Activated T-cell treated with anti-CD3 and anti-CD28 coated beads, Interleukin-2, amount 50 U/mL, for 1 hour (primary cell): ENCODE results near the gene WDR76.

Experiments
- DNase-seq: peaks from one replicate; pipeline ENCODE4 v3.0.0-alpha.2; 2020

Gene WDR76

GRCh38 chr15:43879386-43880355 is 52.9 kb downstream of the WDR76 start:
- DNase-seq = no peak

GRCh38 chr15:43880406-43881194 is 53.8 kb downstream of the WDR76 start:
- DNase-seq = no peak

- no peak for DNase-seq
Observed at GRCh38 chr15:43881245-43881644, 54.4 kb downstream of the WDR76 start.

GRCh38 chr15:43881944-43882343 is 55.1 kb downstream of the WDR76 start:
- no peak for DNase-seq

- DNase-seq = no peak
Observed at GRCh38 chr15:43883571-43883970, 56.8 kb downstream of the WDR76 start.

GRCh38 chr15:43886558-43886957 is 59.8 kb downstream of the WDR76 start:
- DNase-seq = no peak

GRCh38 chr15:43887901-43888300 is 61.1 kb downstream of the WDR76 start:
- DNase-seq = no peak

GRCh38 chr15:43889042-43889441 is 62.2 kb downstream of the WDR76 start:
- no peak for DNase-seq

GRCh38 chr15:43893956-43894355 is 67.2 kb downstream of the WDR76 start:
- no peak for DNase-seq

- no peak for DNase-seq
Observed at GRCh38 chr15:43895586-43895985, 68.8 kb downstream of the WDR76 start.

GRCh38 chr15:43896543-43896942 is 69.7 kb downstream of the WDR76 start:
- no peak for DNase-seq

GRCh38 chr15:43898891-43899290 is 72.1 kb downstream of the WDR76 start:
- DNase-seq = no peak

GRCh38 chr15:43899928-43900327 is 73.1 kb downstream of the WDR76 start:
- no peak for DNase-seq

- DNase-seq = no peak
Observed at GRCh38 chr15:43900996-43901395, 74.2 kb downstream of the WDR76 start.

- DNase-seq = no peak
Observed at GRCh38 chr15:43901495-43901894, 74.7 kb downstream of the WDR76 start.

- peak; percentile 26 for DNase-seq
Observed at GRCh38 chr15:43903864-43904290, 77.1 kb downstream of the WDR76 start.

GRCh38 chr15:43905755-43906154 is 79.0 kb downstream of the WDR76 start:
- DNase-seq = no peak

- DNase-seq = no peak
Observed at GRCh38 chr15:43908516-43909050, 81.8 kb downstream of the WDR76 start.

- no peak for DNase-seq
Observed at GRCh38 chr15:43911235-43911781, 84.5 kb downstream of the WDR76 start.

- DNase-seq = no peak
Observed at GRCh38 chr15:43912208-43912607, 85.4 kb downstream of the WDR76 start.

GRCh38 chr15:43913026-43913780 is 86.4 kb downstream of the WDR76 start:
- DNase-seq = no peak

- no peak for DNase-seq
Observed at GRCh38 chr15:43913941-43914340, 87.1 kb downstream of the WDR76 start.
